ENCODE results near the gene GBF1. TPM values are rescaled to one million over a fixed set of nuclear protein-coding genes. Genes with fewer than 3 reads are reported as not detected.
"Not testable (repeated sequence)": the region's sequence is repeated elsewhere in the genome, so short reads cannot be mapped to it uniquely, and the experiment has no call there.

The GBF1 gene, protein sequence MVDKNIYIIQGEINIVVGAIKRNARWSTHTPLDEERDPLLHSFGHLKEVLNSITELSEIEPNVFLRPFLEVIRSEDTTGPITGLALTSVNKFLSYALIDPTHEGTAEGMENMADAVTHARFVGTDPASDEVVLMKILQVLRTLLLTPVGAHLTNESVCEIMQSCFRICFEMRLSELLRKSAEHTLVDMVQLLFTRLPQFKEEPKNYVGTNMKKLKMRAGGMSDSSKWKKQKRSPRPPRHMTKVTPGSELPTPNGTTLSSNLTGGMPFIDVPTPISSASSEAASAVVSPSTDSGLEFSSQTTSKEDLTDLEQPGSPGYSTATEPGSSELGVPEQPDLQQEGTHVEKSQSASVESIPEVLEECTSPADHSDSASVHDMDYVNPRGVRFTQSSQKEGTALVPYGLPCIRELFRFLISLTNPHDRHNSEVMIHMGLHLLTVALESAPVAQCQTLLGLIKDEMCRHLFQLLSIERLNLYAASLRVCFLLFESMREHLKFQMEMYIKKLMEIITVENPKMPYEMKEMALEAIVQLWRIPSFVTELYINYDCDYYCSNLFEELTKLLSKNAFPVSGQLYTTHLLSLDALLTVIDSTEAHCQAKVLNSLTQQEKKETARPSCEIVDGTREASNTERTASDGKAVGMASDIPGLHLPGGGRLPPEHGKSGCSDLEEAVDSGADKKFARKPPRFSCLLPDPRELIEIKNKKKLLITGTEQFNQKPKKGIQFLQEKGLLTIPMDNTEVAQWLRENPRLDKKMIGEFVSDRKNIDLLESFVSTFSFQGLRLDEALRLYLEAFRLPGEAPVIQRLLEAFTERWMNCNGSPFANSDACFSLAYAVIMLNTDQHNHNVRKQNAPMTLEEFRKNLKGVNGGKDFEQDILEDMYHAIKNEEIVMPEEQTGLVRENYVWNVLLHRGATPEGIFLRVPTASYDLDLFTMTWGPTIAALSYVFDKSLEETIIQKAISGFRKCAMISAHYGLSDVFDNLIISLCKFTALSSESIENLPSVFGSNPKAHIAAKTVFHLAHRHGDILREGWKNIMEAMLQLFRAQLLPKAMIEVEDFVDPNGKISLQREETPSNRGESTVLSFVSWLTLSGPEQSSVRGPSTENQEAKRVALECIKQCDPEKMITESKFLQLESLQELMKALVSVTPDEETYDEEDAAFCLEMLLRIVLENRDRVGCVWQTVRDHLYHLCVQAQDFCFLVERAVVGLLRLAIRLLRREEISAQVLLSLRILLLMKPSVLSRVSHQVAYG (N-terminal part only)
- 10 to 100 TPM; 33.1 to 37.5 TPM for total RNA-seq

- H3K4me1 Mint-ChIP-seq, result peaks cover 44% of the 10 kb centered on the region
- peak; percentile 90 for ATAC-seq
- ChIA-PET CTCF (interaction anchor here (0.6 to 6.3 kb wide), 16 partner anchors 8 to 257 kb away, joined by 3 to 64 read pairs (median 4); partner anchors contain the start of gene ACTR1A), POLR2A (interaction anchor here (0.7 to 2.3 kb wide), 7 partner anchors 15 to 217 kb away, joined by 3 to 9 read pairs (median 3); no protein-coding TSS in a partner anchor)
- intact Hi-C loops (cut with DNase I, micrococcal nuclease), result loop anchor here (1.0 to 10.0 kb wide), 15 partner anchors 19 to 1119 kb away; partner anchors contain the start of genes ACTR1A (in 1 of the 2), ARL3 (in 1 of the 2), CUEDC2 (in 1 of the 2) and ELOVL3 (in 1 of the 2)
- H3K36me3 Mint-ChIP-seq (ENCODE audit: low read depth), result peaks cover 16% of the 10 kb centered on the region
- H3K4me3 Mint-ChIP-seq, result peak within 1 kb of the TSS; percentile 98
- peaks cover 19% of the 10 kb centered on the region for H3K27me3 Mint-ChIP-seq
- DNase-seq, result peak; percentile 94
- H3K9me3 Mint-ChIP-seq (ENCODE audit: low read depth), result no peaks in the 10 kb centered on the region
- peak within 1 kb of the TSS; percentile 81 for H3K27ac Mint-ChIP-seq
Measured at GRCh38 chr10:102245082-102245931, at the start of gene GBF1. TSS of gene GBF1 (plus strand) at chr10:102245532. CDS start at chr10:102258939, 13,407 bp downstream.

- ATAC-seq, result peak; percentile 96
- ChIA-PET POLR2A (no interaction called here), CTCF (interaction anchor here (0.5 kb wide), 1 partner anchor 254 kb away, joined by 3 read pairs; the partner anchor contains the start of gene C10orf95)
- Mint-ChIP-seq H3K4me3 (no peak overlapping the region), H3K27me3 (no peaks in the 10 kb centered on the region), H3K4me1 (peaks cover 8% of the 10 kb centered on the region), H3K27ac (no peak overlapping the region), H3K36me3 (ENCODE audit: low read depth) (no peaks in the 10 kb centered on the region), H3K9me3 (ENCODE audit: low read depth) (peaks cover 4% of the 10 kb centered on the region)
- intact Hi-C loops (cut with DNase I, micrococcal nuclease), result no loop called here
- DNase-seq, result peak; percentile 55
Measured at GRCh38 chr10:102196893-102197292, 48.4 kb upstream of the GBF1 start.

DNA sequence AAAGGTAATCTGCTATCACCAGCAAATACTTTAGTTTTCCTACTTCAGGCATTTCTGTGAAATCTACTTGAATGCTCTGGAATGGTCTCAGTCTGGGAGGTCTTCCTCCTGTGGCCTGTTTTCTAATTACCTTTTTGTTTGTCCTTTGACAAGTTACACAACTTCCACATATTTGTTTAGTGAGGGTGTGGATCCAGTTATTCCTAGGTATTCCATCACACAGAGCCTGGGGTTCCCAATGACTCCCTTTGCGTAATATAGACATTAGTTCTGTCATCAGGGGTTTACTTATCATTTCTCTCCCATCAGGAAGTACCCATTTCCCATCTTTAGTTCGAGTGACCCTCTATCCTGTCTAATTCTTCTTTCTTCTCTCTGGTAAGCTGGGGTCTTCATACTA is 47.3 kb upstream of the GBF1 start:
- no peak for ATAC-seq
- intact Hi-C loops (cut with DNase I, micrococcal nuclease), result no loop called here
- Mint-ChIP-seq H3K27me3 (peaks cover 1% of the 10 kb centered on the region), H3K9me3 (ENCODE audit: low read depth) (no peaks in the 10 kb centered on the region), H3K27ac (no peak overlapping the region), H3K4me3 (no peak overlapping the region), H3K4me1 (peaks cover 12% of the 10 kb centered on the region), H3K36me3 (ENCODE audit: low read depth) (no peaks in the 10 kb centered on the region)
- ChIA-PET CTCF (no interaction called here), POLR2A (no interaction called here)
- DNase-seq, result no peak

DNA sequence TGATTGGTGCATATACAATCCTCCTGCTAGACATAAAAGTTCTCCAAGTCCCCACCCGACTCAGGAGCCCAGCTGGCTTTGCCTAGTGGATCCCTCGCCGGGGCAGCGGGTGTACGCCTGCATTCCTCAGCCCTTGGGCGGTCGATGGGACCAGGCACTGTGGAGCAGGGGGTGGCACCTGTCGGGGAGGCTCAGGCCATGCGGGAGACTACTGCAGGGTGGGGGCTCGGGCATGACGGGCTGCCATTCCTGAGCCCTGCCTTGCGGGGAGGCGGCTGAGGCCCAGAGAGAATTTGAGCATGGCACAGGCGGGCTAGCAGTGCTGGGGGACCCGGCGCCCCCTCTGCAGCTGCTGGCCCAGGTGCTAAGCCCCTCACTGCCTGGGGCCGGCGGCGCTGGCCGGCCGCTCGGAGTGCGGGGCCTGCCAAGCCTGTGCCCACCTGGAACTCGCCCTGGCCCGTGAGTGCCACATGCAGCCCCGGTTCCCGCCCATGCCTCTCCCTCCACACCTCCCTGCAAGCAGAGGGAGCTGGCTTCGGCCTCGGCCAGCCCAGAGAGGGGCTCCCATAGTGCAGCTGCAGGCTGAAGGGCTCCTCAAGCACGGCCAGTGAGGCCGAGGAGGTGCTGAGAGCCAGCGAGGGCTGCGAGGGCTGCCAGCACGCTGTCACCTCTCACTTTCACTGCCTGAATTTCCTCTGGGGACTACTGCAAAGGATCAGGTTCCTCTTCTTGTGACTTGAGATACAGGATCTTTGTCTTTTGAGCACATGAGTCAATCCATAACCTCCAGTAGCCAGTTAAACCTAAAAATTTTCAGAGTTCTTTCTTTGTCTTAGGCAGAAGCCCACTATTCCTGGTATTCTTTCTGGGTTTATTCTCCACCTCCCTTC is 44.3 kb upstream of the GBF1 start:
- CTCF ChIA-PET, result interaction anchor here (1.1 kb wide), 1 partner anchor 28 kb away, joined by 3 read pairs; no protein-coding TSS in a partner anchor
- DNase-seq (no peak), ATAC-seq (no peak)
- H3K9me3 Mint-ChIP-seq (ENCODE audit: low read depth), result peaks cover 10% of the 10 kb centered on the region
- peaks cover 10% of the 10 kb centered on the region for H3K4me1 Mint-ChIP-seq
- no peak overlapping the region for H3K27ac Mint-ChIP-seq
- no peak overlapping the region for H3K4me3 Mint-ChIP-seq
- H3K27me3 Mint-ChIP-seq, result peaks cover 5% of the 10 kb centered on the region
- POLR2A ChIA-PET, result interaction anchor here (0.6 kb wide), 1 partner anchor 46 kb away, joined by 4 read pairs; no protein-coding TSS in a partner anchor
- peaks cover 5% of the 10 kb centered on the region for H3K36me3 Mint-ChIP-seq (ENCODE audit: low read depth)
- intact Hi-C loops (cut with DNase I, micrococcal nuclease), result no loop called here

DNA sequence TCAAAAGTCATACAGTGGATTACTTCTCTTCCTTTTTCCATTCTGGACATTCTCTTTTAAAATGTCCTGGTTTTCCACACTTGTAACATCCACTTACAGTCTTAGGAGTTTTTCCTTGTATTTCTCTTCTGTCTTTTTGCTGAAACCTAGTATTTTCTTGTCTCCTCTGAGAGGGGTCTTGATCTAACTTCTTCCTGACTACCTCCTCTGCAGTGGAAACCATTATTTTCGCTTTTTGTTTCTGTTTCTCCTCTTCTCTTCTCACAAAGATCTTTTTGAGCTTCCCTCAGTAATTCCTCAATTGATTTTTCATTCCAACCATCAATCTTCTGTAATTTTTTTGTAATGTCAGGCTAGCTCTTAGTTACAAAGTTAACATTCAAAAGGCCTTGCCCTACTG is 42.9 kb upstream of the GBF1 start:
- peaks cover 10% of the 10 kb centered on the region for H3K9me3 Mint-ChIP-seq (ENCODE audit: low read depth)
- peaks cover 4% of the 10 kb centered on the region for H3K4me1 Mint-ChIP-seq
- ChIA-PET POLR2A (no interaction called here), CTCF (interaction anchor here (0.9 to 1.2 kb wide), 2 partner anchors 13 to 27 kb away, joined by 3 read pairs; no protein-coding TSS in a partner anchor)
- no peak overlapping the region for H3K4me3 Mint-ChIP-seq
- no peak for DNase-seq
- H3K27me3 Mint-ChIP-seq, result peaks cover 5% of the 10 kb centered on the region
- ATAC-seq, result no peak
- H3K27ac Mint-ChIP-seq, result no peak overlapping the region
- intact Hi-C loops (cut with DNase I, micrococcal nuclease), result no loop called here
- H3K36me3 Mint-ChIP-seq (ENCODE audit: low read depth), result peaks cover 5% of the 10 kb centered on the region

- ChIA-PET POLR2A (no interaction called here), CTCF (interaction anchor here (0.6 to 2.1 kb wide), 4 partner anchors 16 to 1329 kb away, joined by 3 to 6 read pairs (median 4); no protein-coding TSS in a partner anchor)
- peaks cover 2% of the 10 kb centered on the region for H3K27me3 Mint-ChIP-seq
- H3K4me3 Mint-ChIP-seq, result no peak overlapping the region
- no peaks in the 10 kb centered on the region for H3K4me1 Mint-ChIP-seq
- intact Hi-C loops (cut with DNase I, micrococcal nuclease), result no loop called here
- H3K9me3 Mint-ChIP-seq (ENCODE audit: low read depth), result peaks cover 10% of the 10 kb centered on the region
- DNase-seq (no peak), ATAC-seq (no peak)
- H3K36me3 Mint-ChIP-seq (ENCODE audit: low read depth), result peaks cover 5% of the 10 kb centered on the region
- no peak overlapping the region for H3K27ac Mint-ChIP-seq
Measured at GRCh38 chr10:102208311-102209035, 36.9 kb upstream of the GBF1 start.

GRCh38 chr10:102211615-102212299 is 33.6 kb upstream of the GBF1 start:
- Mint-ChIP-seq H3K27me3 (peaks cover 3% of the 10 kb centered on the region), H3K4me3 (no peak overlapping the region), H3K27ac (no peak overlapping the region), H3K4me1 (no peaks in the 10 kb centered on the region), H3K36me3 (ENCODE audit: low read depth) (no peaks in the 10 kb centered on the region), H3K9me3 (ENCODE audit: low read depth) (no peaks in the 10 kb centered on the region)
- ChIA-PET CTCF (interaction anchor here (0.7 to 1.5 kb wide), 4 partner anchors 25 to 141 kb away, joined by 3 read pairs; partner anchors contain the start of gene NOLC1), POLR2A (interaction anchor here (0.7 kb wide), 1 partner anchor 19 kb away, joined by 3 read pairs; no protein-coding TSS in a partner anchor)
- intact Hi-C loops (cut with DNase I, micrococcal nuclease), result no loop called here
- DNase-seq, result no peak
- ATAC-seq, result peak; percentile 66

DNA sequence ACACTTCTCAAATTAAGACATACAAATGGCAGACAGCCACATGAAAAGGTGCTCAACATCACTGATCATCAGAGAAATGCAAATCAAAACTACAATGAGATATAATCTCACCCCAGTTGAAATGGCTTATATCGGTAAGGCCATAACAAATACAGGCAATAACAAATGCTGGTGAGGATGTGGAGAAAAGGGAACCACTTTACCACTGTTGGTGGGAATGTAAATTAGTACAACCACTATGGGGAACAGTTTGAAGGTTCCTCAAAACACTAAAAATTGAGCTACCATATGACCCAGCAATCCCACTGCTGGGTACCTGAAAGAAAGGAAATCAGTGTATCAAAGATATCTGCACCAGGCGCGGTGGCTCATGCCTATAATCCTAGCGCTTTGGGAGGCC is 31.7 kb upstream of the GBF1 start:
- POLR2A ChIA-PET; H3K9me3 Mint-ChIP-seq (ENCODE audit: low read depth); H3K27ac Mint-ChIP-seq; ATAC-seq; intact Hi-C loops (cut with DNase I, micrococcal nuclease); DNase-seq; H3K36me3 Mint-ChIP-seq (ENCODE audit: low read depth); CTCF ChIA-PET; H3K4me1 Mint-ChIP-seq; H3K27me3 Mint-ChIP-seq; H3K4me3 Mint-ChIP-seq: not testable (repeated sequence)

- DNase-seq (no peak), ATAC-seq (no peak)
- ChIA-PET POLR2A (no interaction called here), CTCF (interaction anchor here (0.6 to 1.4 kb wide), 7 partner anchors 10 to 365 kb away, joined by 3 to 6 read pairs (median 4); no protein-coding TSS in a partner anchor)
- Mint-ChIP-seq H3K27me3 (peaks cover 11% of the 10 kb centered on the region), H3K4me1 (no peaks in the 10 kb centered on the region), H3K9me3 (ENCODE audit: low read depth) (no peaks in the 10 kb centered on the region), H3K27ac (no peak overlapping the region), H3K36me3 (ENCODE audit: low read depth) (no peaks in the 10 kb centered on the region), H3K4me3 (no peak overlapping the region)
- intact Hi-C loops (cut with DNase I, micrococcal nuclease), result no loop called here
Measured at GRCh38 chr10:102219370-102219769, 26.0 kb upstream of the GBF1 start.
